Measurements from ENCODE around the gene SPATA17. TPM values are rescaled to one million over a fixed set of nuclear protein-coding genes. Genes with fewer than 3 reads are reported as not detected.

SPATA17 gene
- polyA plus RNA-seq, 1 experiment: 0.69 TPM

DNA sequence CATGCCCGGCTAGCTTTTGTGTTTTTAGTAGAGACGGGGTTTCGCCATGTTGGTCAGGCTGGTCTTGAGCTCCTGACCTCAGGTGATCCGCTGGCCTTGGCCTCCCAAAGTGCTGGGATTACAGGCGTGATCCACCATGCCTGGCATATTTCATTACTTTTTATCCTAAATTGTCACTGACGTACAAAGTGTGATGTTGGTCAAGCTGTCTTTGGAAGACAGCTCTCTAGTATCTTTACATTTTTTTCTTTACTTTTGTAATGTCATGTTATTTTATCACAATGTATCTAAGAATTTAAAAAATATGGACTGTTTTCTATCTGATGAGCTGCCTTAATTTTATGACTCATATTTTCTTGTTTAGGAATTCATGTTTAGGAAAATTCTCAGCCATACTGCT, 72.2 kb downstream of the SPATA17 start:
- TF ChIP-seq, protein P1, sequence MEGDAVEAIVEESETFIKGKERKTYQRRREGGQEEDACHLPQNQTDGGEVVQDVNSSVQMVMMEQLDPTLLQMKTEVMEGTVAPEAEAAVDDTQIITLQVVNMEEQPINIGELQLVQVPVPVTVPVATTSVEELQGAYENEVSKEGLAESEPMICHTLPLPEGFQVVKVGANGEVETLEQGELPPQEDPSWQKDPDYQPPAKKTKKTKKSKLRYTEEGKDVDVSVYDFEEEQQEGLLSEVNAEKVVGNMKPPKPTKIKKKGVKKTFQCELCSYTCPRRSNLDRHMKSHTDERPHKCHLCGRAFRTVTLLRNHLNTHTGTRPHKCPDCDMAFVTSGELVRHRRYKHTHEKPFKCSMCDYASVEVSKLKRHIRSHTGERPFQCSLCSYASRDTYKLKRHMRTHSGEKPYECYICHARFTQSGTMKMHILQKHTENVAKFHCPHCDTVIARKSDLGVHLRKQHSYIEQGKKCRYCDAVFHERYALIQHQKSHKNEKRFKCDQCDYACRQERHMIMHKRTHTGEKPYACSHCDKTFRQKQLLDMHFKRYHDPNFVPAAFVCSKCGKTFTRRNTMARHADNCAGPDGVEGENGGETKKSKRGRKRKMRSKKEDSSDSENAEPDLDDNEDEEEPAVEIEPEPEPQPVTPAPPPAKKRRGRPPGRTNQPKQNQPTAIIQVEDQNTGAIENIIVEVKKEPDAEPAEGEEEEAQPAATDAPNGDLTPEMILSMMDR (IDR thresholded peaks at IDR 0.05; ENCODE audit: low read depth, low read length): no peak
- CTCF ChIA-PET: no interaction called here
- H3K9me3 ChIP-seq (ENCODE audit: control insufficient read depth, insufficient read depth, low read length): no peaks in the 10 kb centered on the region
- POLR2A ChIA-PET: no interaction called here
- no peak overlapping the region for H3K4me3 ChIP-seq (ENCODE audit: low read depth, low read length)
- no peak overlapping the region for H3K27ac ChIP-seq (ENCODE audit: low read depth, low read length)
- DNase-seq (ENCODE audit: low read depth, low spot score): no peak
- no peaks in the 10 kb centered on the region for H3K27me3 ChIP-seq (ENCODE audit: control insufficient read depth, insufficient read depth, low read length)

DNA sequence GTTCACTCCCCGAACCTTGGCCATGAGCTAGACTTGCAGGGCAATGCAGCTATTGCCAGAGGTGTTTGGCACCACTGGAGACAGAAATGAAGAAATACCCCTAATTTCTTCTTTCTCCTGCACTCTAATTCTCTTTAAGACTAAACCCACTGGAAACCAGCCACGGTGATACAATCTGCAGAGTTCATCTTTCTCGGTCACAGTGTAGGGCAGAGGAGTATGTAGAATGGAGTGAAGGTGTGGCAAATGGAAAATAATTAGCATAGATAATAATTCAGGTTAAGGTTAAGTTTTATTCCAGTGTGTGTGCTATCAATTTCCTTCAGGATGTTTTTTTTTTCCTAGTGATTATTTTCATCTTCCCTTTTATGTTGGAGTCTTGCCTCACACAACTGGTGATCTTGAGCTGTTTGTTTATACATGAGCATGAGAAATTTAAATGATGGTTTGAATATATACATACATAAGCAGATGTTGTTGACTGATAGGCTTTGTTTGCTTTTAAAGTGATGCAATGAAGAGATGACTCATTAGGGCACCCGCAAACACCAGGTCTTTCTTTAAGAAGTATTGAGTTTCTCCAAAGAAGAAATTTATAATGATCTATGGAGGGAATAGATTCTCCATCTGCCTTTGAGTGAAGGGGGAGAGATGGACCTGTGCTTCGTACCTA, 81.9 kb downstream of the SPATA17 start:
- H3K27me3 ChIP-seq (ENCODE audit: control insufficient read depth, insufficient read depth, low read length): no peaks in the 10 kb centered on the region
- H3K27ac ChIP-seq (ENCODE audit: low read depth, low read length): no peak overlapping the region
- ChIA-PET CTCF (no interaction called here), POLR2A (interaction anchor here (0.7 kb wide), 1 partner anchor 986 kb away, joined by 3 read pairs; no protein-coding TSS in a partner anchor)
- H3K4me3 ChIP-seq (ENCODE audit: low read depth, low read length): no peak overlapping the region
- TF ChIP-seq, protein P1 (IDR thresholded peaks at IDR 0.05; ENCODE audit: low read depth, low read length): no peak
- no peaks in the 10 kb centered on the region for H3K9me3 ChIP-seq (ENCODE audit: control insufficient read depth, insufficient read depth, low read length)
- no peak for DNase-seq (ENCODE audit: low read depth, low spot score)

GRCh38 chr1:217715681-217716080, 84.5 kb downstream of the SPATA17 start:
- DNase-seq (ENCODE audit: low read depth, low spot score): no peak
- TF ChIP-seq, protein P1 (IDR thresholded peaks at IDR 0.05; ENCODE audit: low read depth, low read length): no peak
- Histone ChIP-seq H3K4me3 (ENCODE audit: low read depth, low read length) (no peak overlapping the region), H3K9me3 (ENCODE audit: control insufficient read depth, insufficient read depth, low read length) (no peaks in the 10 kb centered on the region), H3K27ac (ENCODE audit: low read depth, low read length) (no peak overlapping the region), H3K27me3 (ENCODE audit: control insufficient read depth, insufficient read depth, low read length) (no peaks in the 10 kb centered on the region)
- POLR2A ChIA-PET: no interaction called here
- CTCF ChIA-PET: interaction anchor here (0.7 kb wide), 1 partner anchor 522 kb away, joined by 4 read pairs; no protein-coding TSS in a partner anchor

DNA sequence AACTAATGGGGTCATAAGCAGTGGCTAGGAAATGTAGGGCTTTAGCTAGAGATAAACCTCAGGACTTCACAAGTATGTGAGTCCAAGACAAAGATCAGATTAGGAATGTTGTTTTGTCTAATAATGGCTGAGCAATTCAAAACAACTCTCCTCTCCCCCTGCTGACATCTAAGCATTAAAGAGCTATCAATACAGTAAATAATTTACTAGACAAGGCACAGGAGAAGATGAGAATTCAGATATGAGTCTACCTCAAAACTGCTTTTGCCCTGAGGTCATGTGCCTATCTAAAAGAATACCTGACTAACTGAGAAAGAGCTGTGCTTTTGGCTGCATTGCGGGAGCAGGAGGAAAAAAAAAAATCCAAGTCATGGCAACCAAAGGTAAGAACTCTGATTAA, 86.8 kb downstream of the SPATA17 start:
- H3K27ac ChIP-seq (ENCODE audit: low read depth, low read length): no peak overlapping the region
- POLR2A ChIA-PET: no interaction called here
- H3K4me3 ChIP-seq (ENCODE audit: low read depth, low read length): no peak overlapping the region
- H3K27me3 ChIP-seq (ENCODE audit: control insufficient read depth, insufficient read depth, low read length): no peaks in the 10 kb centered on the region
- CTCF ChIA-PET: interaction anchor here (0.6 kb wide), 1 partner anchor 21 kb away, joined by 3 read pairs; no protein-coding TSS in a partner anchor
- no peak for DNase-seq (ENCODE audit: low read depth, low spot score)
- no peaks in the 10 kb centered on the region for H3K9me3 ChIP-seq (ENCODE audit: control insufficient read depth, insufficient read depth, low read length)
- TF ChIP-seq, protein P1 (IDR thresholded peaks at IDR 0.05; ENCODE audit: low read depth, low read length): no peak

DNA sequence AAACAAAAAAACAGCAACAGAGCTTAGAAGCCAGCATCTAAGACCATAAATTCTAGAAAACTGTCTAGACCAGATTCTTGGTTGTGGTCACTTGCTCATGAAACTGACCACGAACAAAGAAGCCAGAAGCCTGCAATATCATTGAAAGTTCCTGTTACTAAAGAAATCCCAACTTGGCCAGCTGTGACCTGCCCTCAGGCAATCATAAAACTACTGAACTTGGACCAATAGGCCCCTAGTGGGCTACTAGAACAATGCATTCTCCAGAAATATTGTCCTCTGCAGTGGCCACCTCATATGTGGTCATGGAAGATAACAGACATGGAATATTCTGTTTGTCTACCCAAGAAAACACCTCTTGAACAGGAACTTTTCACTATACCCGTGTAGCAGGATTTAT, 87.7 kb downstream of the SPATA17 start:
- TF ChIP-seq, protein P1 (IDR thresholded peaks at IDR 0.05; ENCODE audit: low read depth, low read length): 0 out of 2 replicates have a peak, but pooled peaks have one; percentile 18
- no peak overlapping the region for H3K27ac ChIP-seq (ENCODE audit: low read depth, low read length)
- POLR2A ChIA-PET: no interaction called here
- no peak for DNase-seq (ENCODE audit: low read depth, low spot score)
- H3K27me3 ChIP-seq (ENCODE audit: control insufficient read depth, insufficient read depth, low read length): no peaks in the 10 kb centered on the region
- H3K4me3 ChIP-seq (ENCODE audit: low read depth, low read length): no peak overlapping the region
- no peaks in the 10 kb centered on the region for H3K9me3 ChIP-seq (ENCODE audit: control insufficient read depth, insufficient read depth, low read length)
- CTCF ChIA-PET: no interaction called here
